K562 (cell line): ENCODE data around the gene SEPHS1. TPM values are rescaled to one million over a fixed set of nuclear protein-coding genes. Genes with fewer than 3 reads are reported as not detected.

ENCODE experiments used
- EP400 ChIP-seq: fragments of 450-650 bp; IDR thresholded peaks from 2 replicates; pipeline ENCODE4 v1.6.1; 2017; ENCODE audit warnings: antibody characterized with exemption, mild to moderate bottlenecking, moderate library complexity
- NRF1 ChIP-seq, 2 experiments: fragments of 450-650 bp; IDR thresholded peaks in 1 of 2; conservative IDR thresholded peaks in 1 of 2; 2 replicates each; pipeline ENCODE4 v1.6.1; 2014; ENCODE audit warnings: mild to moderate bottlenecking in 2 of 2
- PURB ChIP-seq: sonication (generic); formaldehyde crosslinking; IDR thresholded peaks from 2 replicates; pipeline ENCODE4 v1.9.0; 2021; ENCODE audit warnings: low read depth, mild to moderate bottlenecking, missing genetic modification reagents
- SMC3 ChIP-seq: conservative IDR thresholded peaks from 2 replicates; pipeline ENCODE4 v1.6.1; 2011; ENCODE audit warnings: low read depth, low read length, improper control_type of control experiment; ENCODE audit not compliant: insufficient read depth
- SNIP1 ChIP-seq: fragments of 450-650 bp; IDR thresholded peaks from 2 replicates; pipeline ENCODE4 v1.7.1; 2017; ENCODE audit warnings: low read depth, mild to moderate bottlenecking
- ZBTB8A ChIP-seq: fragments of 450-650 bp; IDR thresholded peaks from 2 replicates; pipeline ENCODE4 v1.6.1; 2018; ENCODE audit warnings: mild to moderate bottlenecking, moderate library complexity; ENCODE audit not compliant: partially characterized antibody
- ZNF274 ChIP-seq: IDR thresholded peaks from 2 replicates; pipeline ENCODE4 v1.6.1; 2011; ENCODE audit warnings: low read depth, mild to moderate bottlenecking, low read length, moderate library complexity, borderline replicate concordance
- ZNF699 ChIP-seq: fragments of 250-450 bp; sonication (Bioruptor Pico); IDR thresholded peaks from 2 replicates; pipeline ENCODE4 v1.8.0; 2021; ENCODE audit warnings: mild to moderate bottlenecking, moderate library complexity; ENCODE audit not compliant: insufficient replicate concordance
- polyA plus RNA-seq, 8 experiments: library from polyadenylated mRNA; depleted of rRNA in 4 of 8; stranded (reverse) in 5 of 8; unstranded in 3 of 8; fragments of >200 nt; fragmentation: Nextera tagmentation in 2 of 8; fragmentation: Illumina TruSeq in 1 of 8; extraction: Ambion mirVana in 2 of 8; extraction: Trizol in 1 of 8; gene quantifications; 2 replicates each; pipeline versions ENCODE4 v1.2.1 to v1.2.3, GENCODE V29; 2011 to 2014; ENCODE audit warnings: inconsistent platforms in 1 of 8, missing spikeins in 1 of 8
- total RNA-seq, 7 experiments: library from RNA; depleted of rRNA in 6 of 7; stranded (reverse); fragments of >200 nt in 6 of 7; fragmentation: Illumina TruSeq in 2 of 7; extraction: Trizol in 2 of 7; gene quantifications; 2 replicates each; pipeline versions ENCODE4 v1.2.1 to v1.2.3, GENCODE V29; 2011 to 2021; ENCODE audit warnings: low replicate concordance in 1 of 7
- TF ChIP-seq, protein P1 (sequence below): fragments of 450-650 bp; IDR thresholded peaks from 2 replicates; pipeline ENCODE4 v1.6.1; 2016; ENCODE audit warnings: mild to moderate bottlenecking, moderate library complexity
- TF ChIP-seq, protein P2 (sequence below), 2 experiments: IDR thresholded peaks; 2 replicates each; pipeline ENCODE4 v1.6.1; 2012; ENCODE audit warnings: improper control_type of control experiment in 2 of 2, low read depth in 2 of 2, low read length in 2 of 2, borderline replicate concordance in 1 of 2

The SEPHS1 gene
- total and polyA plus RNA-seq, 9 of the 15 experiments (the other 6 are each of a cell fraction or from before 2014, with no cell fraction given), result 14.7 to 82.8 (median 41.8) TPM

DNA sequence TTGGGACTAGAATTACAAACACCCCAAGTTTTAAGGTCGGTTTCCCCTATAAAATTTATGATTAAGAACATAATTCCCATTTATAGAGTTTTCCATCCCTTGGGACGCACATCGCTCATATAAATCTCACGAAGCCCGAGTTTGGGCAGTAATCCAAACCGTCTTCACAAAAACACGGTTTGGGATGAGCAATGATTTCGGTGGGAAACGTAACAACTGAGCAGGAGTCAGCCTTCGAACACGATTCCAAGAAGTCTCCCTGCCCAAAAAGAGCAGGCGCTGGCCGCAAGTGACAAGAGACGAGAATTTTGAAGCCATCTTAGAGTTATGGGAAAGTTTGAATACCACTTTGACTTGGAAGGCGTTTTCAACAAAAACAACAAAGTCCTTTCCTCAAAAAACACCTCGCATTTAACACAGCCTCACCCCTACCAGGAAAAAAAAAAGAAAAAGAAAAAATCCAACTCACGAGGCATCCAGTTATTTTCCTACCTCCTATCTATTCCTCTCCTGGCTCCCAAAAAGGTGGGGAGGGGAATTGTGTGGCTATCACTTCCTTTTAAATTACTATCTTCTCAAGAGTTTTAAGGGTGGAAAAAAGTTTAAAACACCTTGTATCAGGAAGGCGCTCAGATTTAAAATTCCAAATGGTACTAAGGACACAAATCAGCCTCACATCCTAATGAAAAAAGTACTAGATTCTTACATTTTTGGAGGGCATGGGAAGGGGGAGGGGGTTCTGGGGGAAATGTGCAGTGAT lies 1.6 kb downstream of the SEPHS1 start (continued):
- TF ChIP-seq, protein P1, sequence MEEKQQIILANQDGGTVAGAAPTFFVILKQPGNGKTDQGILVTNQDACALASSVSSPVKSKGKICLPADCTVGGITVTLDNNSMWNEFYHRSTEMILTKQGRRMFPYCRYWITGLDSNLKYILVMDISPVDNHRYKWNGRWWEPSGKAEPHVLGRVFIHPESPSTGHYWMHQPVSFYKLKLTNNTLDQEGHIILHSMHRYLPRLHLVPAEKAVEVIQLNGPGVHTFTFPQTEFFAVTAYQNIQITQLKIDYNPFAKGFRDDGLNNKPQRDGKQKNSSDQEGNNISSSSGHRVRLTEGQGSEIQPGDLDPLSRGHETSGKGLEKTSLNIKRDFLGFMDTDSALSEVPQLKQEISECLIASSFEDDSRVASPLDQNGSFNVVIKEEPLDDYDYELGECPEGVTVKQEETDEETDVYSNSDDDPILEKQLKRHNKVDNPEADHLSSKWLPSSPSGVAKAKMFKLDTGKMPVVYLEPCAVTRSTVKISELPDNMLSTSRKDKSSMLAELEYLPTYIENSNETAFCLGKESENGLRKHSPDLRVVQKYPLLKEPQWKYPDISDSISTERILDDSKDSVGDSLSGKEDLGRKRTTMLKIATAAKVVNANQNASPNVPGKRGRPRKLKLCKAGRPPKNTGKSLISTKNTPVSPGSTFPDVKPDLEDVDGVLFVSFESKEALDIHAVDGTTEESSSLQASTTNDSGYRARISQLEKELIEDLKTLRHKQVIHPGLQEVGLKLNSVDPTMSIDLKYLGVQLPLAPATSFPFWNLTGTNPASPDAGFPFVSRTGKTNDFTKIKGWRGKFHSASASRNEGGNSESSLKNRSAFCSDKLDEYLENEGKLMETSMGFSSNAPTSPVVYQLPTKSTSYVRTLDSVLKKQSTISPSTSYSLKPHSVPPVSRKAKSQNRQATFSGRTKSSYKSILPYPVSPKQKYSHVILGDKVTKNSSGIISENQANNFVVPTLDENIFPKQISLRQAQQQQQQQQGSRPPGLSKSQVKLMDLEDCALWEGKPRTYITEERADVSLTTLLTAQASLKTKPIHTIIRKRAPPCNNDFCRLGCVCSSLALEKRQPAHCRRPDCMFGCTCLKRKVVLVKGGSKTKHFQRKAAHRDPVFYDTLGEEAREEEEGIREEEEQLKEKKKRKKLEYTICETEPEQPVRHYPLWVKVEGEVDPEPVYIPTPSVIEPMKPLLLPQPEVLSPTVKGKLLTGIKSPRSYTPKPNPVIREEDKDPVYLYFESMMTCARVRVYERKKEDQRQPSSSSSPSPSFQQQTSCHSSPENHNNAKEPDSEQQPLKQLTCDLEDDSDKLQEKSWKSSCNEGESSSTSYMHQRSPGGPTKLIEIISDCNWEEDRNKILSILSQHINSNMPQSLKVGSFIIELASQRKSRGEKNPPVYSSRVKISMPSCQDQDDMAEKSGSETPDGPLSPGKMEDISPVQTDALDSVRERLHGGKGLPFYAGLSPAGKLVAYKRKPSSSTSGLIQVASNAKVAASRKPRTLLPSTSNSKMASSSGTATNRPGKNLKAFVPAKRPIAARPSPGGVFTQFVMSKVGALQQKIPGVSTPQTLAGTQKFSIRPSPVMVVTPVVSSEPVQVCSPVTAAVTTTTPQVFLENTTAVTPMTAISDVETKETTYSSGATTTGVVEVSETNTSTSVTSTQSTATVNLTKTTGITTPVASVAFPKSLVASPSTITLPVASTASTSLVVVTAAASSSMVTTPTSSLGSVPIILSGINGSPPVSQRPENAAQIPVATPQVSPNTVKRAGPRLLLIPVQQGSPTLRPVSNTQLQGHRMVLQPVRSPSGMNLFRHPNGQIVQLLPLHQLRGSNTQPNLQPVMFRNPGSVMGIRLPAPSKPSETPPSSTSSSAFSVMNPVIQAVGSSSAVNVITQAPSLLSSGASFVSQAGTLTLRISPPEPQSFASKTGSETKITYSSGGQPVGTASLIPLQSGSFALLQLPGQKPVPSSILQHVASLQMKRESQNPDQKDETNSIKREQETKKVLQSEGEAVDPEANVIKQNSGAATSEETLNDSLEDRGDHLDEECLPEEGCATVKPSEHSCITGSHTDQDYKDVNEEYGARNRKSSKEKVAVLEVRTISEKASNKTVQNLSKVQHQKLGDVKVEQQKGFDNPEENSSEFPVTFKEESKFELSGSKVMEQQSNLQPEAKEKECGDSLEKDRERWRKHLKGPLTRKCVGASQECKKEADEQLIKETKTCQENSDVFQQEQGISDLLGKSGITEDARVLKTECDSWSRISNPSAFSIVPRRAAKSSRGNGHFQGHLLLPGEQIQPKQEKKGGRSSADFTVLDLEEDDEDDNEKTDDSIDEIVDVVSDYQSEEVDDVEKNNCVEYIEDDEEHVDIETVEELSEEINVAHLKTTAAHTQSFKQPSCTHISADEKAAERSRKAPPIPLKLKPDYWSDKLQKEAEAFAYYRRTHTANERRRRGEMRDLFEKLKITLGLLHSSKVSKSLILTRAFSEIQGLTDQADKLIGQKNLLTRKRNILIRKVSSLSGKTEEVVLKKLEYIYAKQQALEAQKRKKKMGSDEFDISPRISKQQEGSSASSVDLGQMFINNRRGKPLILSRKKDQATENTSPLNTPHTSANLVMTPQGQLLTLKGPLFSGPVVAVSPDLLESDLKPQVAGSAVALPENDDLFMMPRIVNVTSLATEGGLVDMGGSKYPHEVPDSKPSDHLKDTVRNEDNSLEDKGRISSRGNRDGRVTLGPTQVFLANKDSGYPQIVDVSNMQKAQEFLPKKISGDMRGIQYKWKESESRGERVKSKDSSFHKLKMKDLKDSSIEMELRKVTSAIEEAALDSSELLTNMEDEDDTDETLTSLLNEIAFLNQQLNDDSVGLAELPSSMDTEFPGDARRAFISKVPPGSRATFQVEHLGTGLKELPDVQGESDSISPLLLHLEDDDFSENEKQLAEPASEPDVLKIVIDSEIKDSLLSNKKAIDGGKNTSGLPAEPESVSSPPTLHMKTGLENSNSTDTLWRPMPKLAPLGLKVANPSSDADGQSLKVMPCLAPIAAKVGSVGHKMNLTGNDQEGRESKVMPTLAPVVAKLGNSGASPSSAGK, result peak; percentile 72
- peak; percentile 25 to 26; a peak in 1 of 4 replicates for TF ChIP-seq NRF1 (conservative IDR thresholded peaks at IDR 0.05 in 1 of 2, IDR thresholded peaks at IDR 0.05 in 1 of 2)
- TF ChIP-seq SMC3, result no peak
- TF ChIP-seq ZNF274, result no peak
- peak; percentile 32; the same call in 1 of the 2 replicates for TF ChIP-seq EP400
- TF ChIP-seq ZBTB8A, result no peak
- TF ChIP-seq, protein P2, sequence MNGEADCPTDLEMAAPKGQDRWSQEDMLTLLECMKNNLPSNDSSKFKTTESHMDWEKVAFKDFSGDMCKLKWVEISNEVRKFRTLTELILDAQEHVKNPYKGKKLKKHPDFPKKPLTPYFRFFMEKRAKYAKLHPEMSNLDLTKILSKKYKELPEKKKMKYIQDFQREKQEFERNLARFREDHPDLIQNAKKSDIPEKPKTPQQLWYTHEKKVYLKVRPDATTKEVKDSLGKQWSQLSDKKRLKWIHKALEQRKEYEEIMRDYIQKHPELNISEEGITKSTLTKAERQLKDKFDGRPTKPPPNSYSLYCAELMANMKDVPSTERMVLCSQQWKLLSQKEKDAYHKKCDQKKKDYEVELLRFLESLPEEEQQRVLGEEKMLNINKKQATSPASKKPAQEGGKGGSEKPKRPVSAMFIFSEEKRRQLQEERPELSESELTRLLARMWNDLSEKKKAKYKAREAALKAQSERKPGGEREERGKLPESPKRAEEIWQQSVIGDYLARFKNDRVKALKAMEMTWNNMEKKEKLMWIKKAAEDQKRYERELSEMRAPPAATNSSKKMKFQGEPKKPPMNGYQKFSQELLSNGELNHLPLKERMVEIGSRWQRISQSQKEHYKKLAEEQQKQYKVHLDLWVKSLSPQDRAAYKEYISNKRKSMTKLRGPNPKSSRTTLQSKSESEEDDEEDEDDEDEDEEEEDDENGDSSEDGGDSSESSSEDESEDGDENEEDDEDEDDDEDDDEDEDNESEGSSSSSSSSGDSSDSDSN (IDR thresholded peaks at IDR 0.05; ENCODE audit: borderline replicate concordance in 1 of 2, low read depth in 2 of 2, low read length in 2 of 2), result peak in 1 of 2 experiments; percentile 35; a peak in 1 of 4 replicates
- TF ChIP-seq PURB (CRISPR knock-in tag), result no peak
- no peak for TF ChIP-seq ZNF699 (CRISPR knock-in tag)
- no peak for TF ChIP-seq SNIP1
- TF ChIP-seq, all 486 proteins: peak for 13
